NCI-H526 (cell line): Measurements from ENCODE around the gene RECK.
"Not testable (repeated sequence)": the region's sequence is repeated elsewhere in the genome, so short reads cannot be mapped to it uniquely, and the experiment has no call there.

Source experiments
- DNase-seq, 2 experiments: peaks; one replicate each; lab custom pipeline; 2025; lab: John Stamatoyannopoulos, UW

Gene RECK

DNA sequence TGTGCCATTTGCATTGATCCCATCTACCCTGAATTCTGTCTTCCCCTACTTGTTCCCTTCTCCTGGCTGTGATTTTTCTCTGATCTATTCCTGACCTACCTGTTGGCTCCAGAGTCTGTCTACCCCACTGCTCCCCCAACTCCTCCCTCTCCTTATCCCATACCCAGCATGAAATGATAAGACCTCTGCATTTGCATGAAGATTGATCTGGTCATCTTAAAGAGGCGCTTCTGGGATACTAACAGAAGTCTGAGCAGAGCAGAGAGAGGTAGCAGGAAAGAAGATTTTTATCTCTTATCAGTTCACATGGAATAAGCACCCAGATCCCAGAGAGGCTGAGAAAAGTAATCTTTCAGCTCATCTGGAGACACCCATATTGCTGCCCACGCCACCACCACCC lies 81.5 kb downstream of the RECK start:
- DNase-seq, result no peak

DNA sequence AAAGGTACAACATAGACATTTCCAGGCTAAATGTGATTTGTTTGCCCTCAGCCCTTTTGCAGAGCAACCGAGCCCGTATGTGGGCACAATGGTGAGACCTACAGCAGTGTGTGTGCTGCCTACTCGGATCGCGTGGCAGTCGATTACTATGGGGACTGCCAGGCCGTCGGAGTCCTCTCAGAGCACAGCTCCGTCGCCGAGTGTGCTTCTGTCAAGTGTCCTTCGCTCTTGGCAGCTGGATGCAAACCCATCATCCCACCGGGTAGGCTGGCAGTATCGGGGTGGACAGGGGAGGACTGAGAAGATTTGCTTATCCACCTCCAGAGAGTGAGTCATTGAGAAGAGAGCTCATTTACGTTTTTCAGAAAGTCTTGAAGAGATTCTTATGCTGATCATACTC lies 82.0 kb downstream of the RECK start:
- DNase-seq, result no peak

DNA sequence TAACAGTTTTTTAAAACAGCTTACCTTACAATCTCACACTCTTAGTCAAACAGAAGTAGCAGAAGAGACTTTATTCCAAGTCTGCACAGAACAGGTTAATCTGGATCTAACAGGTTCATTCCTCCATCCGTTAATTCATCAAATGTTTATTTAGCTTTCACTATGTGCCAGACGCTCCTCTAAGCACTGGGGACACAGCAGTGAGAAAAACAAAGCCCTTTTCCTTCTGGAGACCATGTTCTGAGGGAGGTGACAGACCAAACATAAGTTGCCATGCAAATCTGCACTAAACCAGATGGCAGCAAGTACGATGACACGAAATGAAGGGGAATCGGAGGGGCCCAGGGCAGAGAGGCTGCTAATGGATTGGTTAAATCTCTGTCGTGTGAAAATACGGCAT lies 82.8 kb downstream of the RECK start:
- DNase-seq, result no peak

DNA sequence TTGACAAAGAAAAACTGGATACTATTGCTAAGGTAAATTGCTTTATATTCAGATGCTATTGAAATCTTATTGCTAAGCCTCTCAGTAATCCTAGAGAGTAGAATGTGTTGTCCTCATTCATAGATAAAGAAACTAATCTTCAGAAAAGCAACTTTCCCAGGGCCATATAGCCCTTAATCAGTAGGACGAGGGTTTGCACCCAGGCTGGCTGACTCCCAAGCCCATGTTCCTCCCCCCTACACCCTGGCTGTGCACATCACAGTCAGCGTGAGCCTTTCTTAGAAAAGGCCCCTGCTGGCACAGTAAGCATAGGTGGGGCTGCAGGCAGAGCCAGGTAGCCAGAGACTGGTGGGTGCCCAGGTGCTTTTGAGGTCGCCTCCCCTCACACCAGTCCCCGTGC lies 84.0 kb downstream of the RECK start:
- no peak for DNase-seq

DNA sequence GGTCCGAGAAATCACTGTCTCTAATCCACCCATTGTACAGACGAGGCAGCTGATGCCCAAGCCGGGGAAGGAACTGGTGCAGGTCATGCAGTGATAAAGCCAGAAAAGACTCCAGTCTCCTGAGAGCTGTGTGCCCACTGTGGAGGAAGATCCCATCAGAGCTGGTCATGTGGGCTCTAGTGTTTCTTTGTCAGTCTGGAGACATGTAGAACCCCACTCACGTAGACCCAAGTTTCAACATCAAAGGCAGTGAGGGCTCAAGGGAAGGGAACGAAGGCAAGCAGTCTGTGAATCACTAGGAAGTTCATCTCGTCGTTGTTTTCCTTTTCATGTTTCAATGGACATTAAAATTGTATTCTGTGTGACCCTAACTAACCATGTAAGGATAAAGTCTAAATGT lies 85.3 kb downstream of the RECK start:
- no peak for DNase-seq

DNA sequence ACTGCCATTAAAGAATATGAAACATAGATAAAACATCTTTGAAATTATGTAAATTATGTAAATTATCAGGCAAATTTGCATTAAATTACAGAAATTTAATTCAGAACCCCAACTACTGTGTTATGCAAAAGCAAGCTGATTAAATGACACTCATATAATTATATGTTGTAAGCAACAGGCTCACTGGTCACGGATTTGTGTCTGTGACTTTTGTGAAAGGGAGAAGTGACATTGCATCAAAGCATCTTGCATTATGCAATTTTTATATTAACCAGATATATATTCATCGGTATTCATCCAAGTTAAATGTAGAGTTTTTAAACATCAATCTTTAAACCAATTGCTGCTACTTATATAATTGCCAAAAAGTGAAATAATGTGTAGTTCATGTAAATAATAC lies 86.8 kb downstream of the RECK start:
- DNase-seq, result no peak

DNA sequence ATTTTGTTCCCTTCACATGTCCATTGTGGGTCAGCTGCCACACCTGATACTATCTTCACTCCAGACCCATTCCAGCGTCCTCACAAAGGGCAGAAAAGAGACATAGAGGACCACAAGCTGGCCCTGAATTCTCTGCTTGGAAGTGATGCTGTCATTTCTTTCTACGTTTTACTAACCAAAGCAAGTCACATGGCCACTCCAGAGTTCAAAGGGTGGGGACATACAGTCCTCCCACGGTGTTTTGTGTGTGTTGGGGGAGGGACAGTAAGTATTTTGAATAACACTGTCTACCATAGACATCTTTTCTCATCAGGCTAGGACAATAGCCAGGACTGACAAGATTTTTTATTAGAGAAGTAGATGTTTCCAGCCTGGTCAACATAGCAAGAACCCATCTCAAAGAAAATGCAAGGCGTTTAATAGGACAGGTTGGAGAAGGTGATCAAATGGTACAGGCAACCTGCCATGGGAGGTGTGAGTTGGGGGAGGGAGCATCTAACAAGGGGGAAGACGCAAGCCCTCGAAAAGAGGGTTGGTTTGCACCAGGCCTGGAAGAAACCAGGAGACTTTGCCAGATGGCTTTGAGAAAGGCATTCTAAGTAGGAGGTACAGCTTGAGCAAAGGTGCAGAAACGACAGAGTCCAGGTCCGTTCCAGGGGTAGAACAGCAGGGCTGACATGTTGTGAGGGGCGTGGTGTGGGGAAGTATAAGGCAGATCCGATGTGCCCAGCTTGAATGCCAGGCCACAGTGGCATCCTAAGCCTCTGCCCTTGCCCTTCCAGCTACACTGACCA lies 88.5 kb downstream of the RECK start:
- DNase-seq, result no peak

DNA sequence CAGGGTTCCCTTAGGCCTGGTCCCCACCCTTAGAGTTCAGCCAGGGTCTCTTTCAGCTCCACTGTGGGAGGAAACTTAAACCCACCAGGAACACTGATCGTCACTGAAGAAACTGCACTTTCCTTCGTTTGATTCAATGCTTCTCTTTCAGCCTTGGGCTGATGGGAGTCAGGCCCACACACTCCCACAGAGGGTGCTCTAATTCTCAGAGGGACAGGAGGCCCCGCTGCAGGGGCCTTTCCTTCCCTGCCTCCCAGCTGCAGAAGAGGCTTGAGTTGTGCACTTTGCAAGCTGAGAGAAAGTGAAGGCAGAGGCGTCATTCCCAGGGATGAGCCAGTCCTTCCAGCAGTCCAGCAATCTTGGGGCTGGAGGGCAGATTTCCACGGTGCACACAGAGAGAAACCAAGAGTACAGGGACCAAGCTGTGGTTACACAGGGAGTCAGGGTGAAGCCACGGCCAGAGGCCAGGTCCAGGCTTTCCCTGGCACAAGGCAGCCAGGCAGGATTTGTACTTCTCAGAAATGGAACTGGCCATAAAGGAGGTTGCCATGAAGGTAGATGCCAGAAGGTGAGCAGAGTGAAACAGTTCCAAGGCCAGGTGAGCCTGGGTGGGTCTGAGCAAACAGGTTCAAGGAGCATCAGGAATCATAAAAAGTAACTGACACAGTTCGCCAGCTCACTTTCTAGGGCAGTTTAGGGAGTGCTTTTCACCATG lies 89.5 kb downstream of the RECK start:
- no peak for DNase-seq

DNA sequence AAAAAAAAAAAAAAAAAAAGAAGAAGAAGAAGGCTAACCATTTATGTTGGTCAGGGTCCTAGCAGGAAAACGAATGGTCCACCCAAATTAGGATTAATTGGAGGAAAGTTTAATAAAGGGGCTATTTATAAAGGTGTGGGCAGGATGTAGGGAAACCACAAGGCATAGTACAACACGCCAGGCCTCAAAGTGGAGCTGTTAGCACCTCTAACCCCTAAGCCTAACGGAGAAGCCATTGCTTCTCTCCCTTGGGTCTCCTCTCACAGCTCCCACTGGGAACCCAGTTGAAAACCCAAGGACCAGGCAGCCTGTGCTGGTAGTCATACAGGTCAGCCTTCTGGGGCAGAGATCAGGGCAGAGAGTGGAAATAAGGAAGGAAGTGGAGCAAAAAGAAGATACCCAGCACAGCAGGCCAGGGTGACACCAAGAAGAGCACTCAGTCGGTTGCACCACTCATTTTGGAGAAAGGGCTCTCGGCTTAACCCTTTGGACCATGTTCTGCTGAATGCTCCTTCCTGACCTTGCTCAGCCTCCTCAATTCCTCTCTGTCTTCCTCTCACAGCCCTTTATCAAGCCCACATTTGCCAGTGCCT lies 91.0 kb downstream of the RECK start:
- DNase-seq, result no peak

DNA sequence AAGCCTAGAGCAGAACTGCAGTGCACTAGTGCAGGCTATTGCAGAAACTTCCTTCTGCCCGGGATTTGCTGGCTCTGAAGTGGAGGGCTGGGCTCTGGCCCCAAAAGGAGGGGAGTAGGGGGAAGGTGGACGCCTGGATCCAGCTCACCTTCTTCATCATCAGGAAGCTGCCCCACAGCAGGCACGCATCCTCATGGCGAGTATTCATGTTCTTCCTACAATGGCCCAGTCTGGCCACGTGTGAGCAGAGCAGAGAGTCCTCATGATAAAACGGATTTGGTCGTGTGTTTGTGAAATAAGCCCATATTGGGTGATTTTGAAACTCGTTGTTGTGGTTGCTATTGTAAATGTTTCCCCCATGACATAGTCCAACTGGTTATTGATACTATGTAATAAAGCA lies 91.6 kb downstream of the RECK start:
- no peak for DNase-seq

DNA sequence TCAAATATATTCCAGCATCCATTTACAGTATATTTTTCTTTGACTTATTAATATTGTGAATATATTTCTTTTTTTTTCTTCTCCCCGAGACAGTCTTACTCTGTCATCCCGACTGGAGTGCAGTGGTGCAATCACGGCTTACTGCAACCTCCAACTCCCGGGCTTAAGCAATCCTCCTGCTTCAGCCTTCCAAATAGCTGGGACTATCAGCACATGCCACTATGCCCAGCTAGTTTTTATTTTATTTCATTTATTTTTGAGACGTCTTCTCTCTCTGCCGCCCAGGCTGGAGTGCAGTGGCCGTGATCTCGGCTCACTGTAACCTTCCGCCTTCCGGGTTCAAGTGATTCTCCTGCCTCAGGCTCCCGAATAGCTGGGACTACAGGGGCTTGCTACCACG lies 92.4 kb downstream of the RECK start:
- DNase-seq, result no peak

DNA sequence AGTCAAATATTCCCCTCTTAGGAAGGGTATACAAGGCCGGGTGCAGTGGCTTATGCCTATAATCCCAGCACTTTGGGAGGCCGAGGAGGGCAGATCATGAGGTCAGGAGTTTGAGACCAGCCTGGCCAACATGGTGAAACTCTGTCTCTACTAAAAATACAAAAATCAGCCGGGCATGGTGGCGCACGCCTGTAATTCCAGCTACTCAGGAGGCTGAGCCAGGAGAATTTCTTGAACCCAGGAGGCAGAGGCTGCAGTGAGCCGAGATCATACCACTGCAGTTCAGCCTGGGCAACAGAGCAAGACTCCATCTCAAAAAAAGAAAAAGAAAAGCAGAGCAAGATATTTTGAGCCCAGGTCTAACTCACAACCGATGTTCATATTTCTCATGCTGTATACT lies 95.0 kb downstream of the RECK start:
- not testable (repeated sequence) for DNase-seq

DNA sequence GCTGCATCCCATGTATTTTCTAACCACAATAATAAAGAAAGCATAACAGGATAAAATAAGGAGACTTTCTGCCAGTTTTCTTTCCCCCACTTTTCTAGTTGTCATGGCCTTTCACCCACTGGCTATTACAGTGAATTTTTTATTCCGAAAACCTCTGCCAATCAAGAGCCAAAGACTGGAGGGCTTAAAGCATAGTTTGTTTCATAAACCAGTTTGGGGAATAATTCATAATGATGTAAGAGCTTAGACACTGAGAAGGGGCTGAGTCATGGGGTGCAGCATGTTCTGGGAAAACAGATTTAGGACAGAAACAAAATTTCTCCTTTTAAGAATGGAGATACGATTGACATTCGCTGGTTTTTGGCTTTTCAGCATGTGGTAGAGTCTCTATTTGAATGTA lies 95.4 kb downstream of the RECK start:
- DNase-seq, result no peak

DNA sequence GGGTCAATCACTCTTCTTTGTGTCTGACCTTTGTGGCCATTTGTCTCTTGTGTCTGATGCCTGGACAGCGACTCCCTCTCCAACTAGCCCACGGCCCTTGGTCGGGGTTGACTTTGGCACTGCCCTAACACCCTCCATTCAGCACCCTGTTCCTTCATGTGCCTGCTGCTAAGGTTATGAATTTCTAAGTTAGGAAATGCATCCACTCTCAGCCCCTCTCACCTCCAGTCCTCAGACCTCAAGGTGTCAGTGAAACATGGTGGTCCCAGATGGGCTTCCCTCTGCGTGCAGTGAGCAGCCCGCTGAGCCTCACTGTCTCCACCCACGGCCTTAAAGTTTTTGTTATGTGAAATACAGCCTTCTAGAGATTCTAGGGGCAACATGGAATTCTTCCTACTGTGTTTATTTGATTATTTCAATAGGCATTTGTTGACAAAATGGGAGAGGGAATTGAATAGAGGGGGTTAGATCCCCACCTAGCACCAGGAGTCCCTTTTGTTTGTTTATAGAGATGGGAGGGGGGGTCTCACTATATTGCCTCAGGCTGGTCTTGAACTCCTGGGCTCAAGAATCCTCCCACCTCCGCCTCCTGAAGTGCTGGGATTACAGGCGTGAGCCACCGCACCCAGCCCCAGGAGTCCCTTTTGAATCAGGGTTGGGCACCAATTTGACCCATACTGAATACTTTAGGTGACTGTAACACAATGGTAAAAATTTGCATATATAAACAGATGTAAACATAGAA lies 98.2 kb downstream of the RECK start:
- DNase-seq, result no peak

DNA sequence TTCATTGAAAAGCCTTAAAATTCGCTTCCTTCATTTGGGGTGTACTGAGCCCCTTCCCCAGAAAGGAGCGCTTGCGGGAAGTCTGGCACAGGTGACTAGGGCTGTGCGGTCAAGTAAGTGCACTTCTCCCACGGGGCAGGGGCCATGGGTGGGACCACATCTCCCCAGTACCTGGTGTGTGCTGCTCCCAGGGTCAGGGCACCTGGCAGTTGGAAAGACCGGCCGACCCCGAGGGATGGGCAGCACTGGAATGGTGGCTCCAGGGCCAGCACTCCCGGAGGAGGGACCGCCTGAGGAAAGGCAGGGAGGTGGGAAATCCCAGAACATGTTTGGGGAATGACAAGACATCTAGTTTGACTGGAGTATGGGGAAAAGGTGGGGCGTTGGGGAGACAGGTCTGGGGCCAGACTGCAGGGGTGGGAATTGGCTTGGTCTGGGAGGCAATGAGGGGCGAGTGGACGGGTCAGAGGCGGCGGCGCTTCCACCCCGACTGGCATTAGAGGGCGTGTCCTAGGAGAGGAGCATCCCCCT lies 99.1 kb downstream of the RECK start:
- DNase-seq, result peak in 1 of 2 experiments; percentile 29

DNA sequence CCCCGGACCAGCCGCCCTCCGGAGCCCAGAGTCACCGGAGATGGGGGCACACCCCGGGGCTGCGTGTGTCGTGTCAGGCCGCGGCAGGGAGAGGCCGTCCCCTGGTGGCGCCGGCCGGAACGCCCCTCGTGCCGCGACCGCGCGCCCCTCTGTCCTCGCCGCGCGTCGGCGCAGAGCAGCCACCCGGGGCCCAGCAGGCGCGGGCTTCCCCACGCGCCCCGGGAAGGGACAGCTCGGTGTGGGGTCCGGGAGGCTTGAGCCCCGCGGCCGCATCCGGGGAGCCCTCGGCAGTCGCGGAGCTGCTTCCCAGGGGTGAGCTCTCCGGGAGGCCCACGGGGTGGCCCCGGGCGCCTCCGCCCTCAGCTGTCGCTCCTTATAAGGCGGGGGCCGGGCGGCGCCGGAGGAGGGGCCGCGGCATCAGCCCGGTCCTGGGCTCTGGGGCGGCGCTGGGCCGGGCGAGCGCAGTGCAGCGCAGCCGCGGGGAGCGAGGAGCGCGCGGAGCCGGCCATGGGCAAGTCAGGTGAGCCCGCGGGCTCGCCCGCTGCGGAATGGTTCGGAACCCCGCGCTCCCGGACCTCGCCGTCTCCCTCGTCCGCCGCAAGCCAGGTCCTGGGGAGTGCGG lies 99.7 kb downstream of the RECK start, which contains the start of gene GLIPR2:
TSS of gene GLIPR2 (plus strand) at position 462 of the 622 bp plus-strand sequence. CDS start at position 508, 46 bp downstream.
- peak in 1 of 2 experiments; percentile 79 for DNase-seq

DNA sequence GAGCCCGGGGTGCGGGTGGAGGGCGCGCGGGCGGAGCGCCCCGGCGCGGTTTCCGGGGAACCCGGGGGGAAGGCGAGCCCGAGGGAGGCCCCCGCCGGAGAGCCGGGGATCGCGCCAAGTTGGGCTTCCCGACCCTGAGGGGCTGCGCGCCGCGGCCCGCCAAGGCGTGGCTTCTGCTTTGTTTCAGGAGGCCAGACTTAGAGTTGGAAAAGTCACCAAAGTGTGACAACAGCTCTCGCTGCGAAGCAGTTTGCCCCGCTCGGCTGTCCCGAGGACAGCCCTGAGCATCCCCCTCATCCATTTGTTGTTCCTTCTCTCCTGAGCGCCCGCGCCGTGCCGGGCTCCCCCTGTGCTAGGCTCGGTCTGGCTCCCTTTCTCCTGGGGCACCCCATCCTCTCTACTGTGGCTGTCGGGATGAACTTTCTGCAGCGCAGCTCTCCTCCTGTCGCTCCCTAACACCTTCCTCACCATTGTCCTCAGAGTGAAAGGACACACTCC lies 100.2 kb downstream of the RECK start:
- DNase-seq, result peak in 1 of 2 experiments; percentile 22

DNA sequence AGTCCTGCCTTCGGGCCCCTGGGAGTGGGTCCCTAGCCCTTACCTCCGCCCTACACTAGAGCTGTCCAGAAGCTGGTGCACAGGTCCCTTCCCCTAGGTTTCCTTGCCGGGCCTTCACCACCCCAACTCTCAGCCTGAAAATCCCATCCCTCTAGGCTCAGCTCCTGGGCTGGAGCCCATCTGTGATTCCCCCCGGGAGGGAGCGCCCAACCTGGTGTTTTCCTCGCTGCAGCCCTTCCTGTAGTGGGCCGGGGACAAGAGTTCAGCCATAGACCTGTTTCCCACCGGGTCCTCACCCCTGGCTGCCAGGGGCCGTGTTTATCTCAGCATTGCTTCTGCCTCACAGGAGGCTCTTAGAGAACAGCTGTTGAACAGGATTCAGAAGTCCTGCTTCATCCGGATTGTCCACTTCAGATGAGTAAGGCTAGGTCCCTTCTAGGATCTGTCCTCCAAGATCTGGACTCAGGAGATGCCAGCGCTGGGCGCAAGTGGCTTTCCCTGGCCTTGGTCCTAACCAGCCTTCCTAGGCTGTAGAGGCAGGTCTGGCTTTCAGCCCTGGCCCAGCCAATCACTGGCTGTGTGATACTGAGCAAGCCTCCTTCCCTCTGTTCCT lies 100.8 kb downstream of the RECK start:
- DNase-seq, result peak in 1 of 2 experiments; percentile 5

DNA sequence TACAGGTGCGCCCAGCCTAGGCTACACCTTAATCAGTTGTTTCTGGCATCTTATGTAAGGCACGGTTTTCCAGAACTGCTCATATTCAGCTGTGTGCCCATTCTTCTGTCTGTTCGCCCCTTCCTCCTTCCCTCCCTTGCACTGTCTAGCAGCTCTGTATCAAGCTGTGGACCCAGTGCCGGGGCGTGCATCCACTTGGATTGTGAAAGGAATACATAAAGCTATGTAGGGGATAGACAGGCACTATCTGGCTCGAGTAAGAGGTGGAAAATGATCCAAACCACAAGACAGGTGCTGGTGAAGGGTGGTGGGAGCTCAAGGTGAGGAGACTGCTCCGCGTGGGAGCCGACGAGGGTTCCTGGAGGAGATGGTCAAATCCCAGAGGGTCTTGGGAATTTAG lies 101.8 kb downstream of the RECK start:
- DNase-seq, result no peak

DNA sequence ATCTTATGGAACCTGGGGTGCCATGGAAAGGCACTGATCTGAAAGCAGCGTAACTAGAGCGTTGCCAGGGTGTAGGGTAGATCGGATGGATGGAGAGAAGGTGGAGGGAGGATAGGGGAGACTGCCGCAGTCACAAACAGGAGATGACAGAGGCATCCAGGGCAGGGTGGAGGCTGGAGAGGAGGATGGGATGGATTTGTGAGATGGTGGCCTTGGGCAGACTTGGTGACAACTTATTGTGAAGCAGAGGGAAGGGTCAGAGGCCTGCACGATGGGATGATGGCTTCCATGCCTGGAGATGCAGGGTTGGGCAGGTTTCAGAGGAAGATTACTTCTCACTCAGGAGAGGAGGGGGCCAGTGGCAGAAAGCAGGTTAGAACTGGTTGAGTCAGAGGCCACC lies 102.2 kb downstream of the RECK start:
- DNase-seq, result no peak
